PC-9 (cell line): ENCODE data around the gene RPS10.

ENCODE experiments used
- EZH2 ChIP-seq: fragments of 200-600 bp; sonication (generic); IDR thresholded peaks from 2 replicates; pipeline ENCODE4 v1.8.0; 2017; ENCODE audit warnings: antibody characterized with exemption, low read depth
- TF ChIP-seq, protein P1 (sequence below): fragments of 200-600 bp; sonication (generic); conservative IDR thresholded peaks from 2 replicates; pipeline ENCODE4 v1.6.1; 2017; ENCODE audit warnings: mixed run types, antibody characterized with exemption, mild to moderate bottlenecking, moderate library complexity

DNA sequence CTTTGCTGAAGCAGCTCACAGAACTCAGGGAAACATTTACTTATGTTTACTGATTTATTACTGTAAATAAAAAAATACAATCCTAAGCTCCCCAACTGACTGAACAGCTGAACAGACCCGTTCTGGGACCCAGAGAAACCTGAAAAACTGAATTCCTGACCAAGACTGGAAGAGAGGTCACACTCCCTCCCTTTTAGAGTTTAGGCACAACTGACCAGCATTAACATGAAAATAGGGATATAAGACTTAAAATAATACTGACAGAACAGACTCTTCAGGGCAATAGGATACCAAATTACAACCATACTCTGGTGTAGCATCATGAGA, 11.7 kb upstream of the RPS10 start:
- TF ChIP-seq, protein P1, sequence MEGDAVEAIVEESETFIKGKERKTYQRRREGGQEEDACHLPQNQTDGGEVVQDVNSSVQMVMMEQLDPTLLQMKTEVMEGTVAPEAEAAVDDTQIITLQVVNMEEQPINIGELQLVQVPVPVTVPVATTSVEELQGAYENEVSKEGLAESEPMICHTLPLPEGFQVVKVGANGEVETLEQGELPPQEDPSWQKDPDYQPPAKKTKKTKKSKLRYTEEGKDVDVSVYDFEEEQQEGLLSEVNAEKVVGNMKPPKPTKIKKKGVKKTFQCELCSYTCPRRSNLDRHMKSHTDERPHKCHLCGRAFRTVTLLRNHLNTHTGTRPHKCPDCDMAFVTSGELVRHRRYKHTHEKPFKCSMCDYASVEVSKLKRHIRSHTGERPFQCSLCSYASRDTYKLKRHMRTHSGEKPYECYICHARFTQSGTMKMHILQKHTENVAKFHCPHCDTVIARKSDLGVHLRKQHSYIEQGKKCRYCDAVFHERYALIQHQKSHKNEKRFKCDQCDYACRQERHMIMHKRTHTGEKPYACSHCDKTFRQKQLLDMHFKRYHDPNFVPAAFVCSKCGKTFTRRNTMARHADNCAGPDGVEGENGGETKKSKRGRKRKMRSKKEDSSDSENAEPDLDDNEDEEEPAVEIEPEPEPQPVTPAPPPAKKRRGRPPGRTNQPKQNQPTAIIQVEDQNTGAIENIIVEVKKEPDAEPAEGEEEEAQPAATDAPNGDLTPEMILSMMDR, result no peak
- TF ChIP-seq EZH2, result no peak
